Chondrocyte (in vitro differentiated cells): ENCODE results near the gene NBAS. TPM values are rescaled to one million over a fixed set of nuclear protein-coding genes. Genes with fewer than 3 reads are reported as not detected.
A peak's percentile ranks its signal among the peaks of the same experiment; 100 is the strongest.

ENCODE experiments used
- DNase-seq: peaks from one replicate; pipeline ENCODE4 v3.0.0; 2021; ENCODE audit warnings: mixed read lengths, low spot score
- H3K27ac Mint-ChIP-seq: one replicate; pipeline ENCODE4 v1.8.0; 2021; ENCODE audit warnings: mild to moderate bottlenecking, moderate library complexity, mixed read lengths; ENCODE audit not compliant: unreplicated experiment
- H3K27me3 Mint-ChIP-seq: 2 replicates; pipeline ENCODE4 v1.8.0; 2021; ENCODE audit warnings: low read depth, mixed read lengths
- H3K36me3 Mint-ChIP-seq: 2 replicates; pipeline ENCODE4 v1.8.0; 2021; ENCODE audit warnings: low read depth, mixed read lengths
- H3K4me1 Mint-ChIP-seq: 2 replicates; pipeline ENCODE4 v1.8.0; 2021; ENCODE audit warnings: low read depth, mild to moderate bottlenecking, mixed read lengths
- H3K4me3 Mint-ChIP-seq: one replicate; pipeline ENCODE4 v1.8.0; 2021; ENCODE audit warnings: mild to moderate bottlenecking, moderate library complexity, mixed read lengths; ENCODE audit not compliant: unreplicated experiment
- H3K9me3 Mint-ChIP-seq: 2 replicates; pipeline ENCODE4 v1.8.0; 2021; ENCODE audit warnings: low read depth, mixed read lengths
- CTCF ChIP-seq: fragments of 200-600 bp; sonication (generic); IDR thresholded peaks from 2 replicates; pipeline ENCODE4 v1.5.0; 2021; ENCODE audit warnings: antibody characterized with exemption, mild to moderate bottlenecking, moderate library complexity
- total RNA-seq: library from RNA; stranded (reverse); gene quantifications from 3 replicates; pipeline ENCODE4 v1.2.1, GENCODE V29; 2021

NBAS gene
- total RNA-seq, 1 donor from 2014 or later: 47.6 TPM

- peaks cover 15% of the 10 kb centered on the region for H3K4me1 Mint-ChIP-seq
- H3K27me3 Mint-ChIP-seq: no peaks in the 10 kb centered on the region
- TF ChIP-seq CTCF: peak; percentile 17
- no peaks in the 10 kb centered on the region for H3K9me3 Mint-ChIP-seq
- peaks cover 8% of the 10 kb centered on the region for H3K36me3 Mint-ChIP-seq
- no peak overlapping the region for H3K4me3 Mint-ChIP-seq
- H3K27ac Mint-ChIP-seq: no peak overlapping the region
- no peak for DNase-seq
Observed at GRCh38 chr2:15269043-15269442, 292.1 kb downstream of the NBAS start.

GRCh38 chr2:15265889-15266288 is 295.2 kb downstream of the NBAS start:
- Mint-ChIP-seq H3K27me3 (no peaks in the 10 kb centered on the region), H3K36me3 (peaks cover 11% of the 10 kb centered on the region), H3K4me1 (peaks cover under 1% of the 10 kb centered on the region), H3K4me3 (no peak overlapping the region), H3K27ac (no peak overlapping the region), H3K9me3 (no peaks in the 10 kb centered on the region)
- no peak for DNase-seq
- TF ChIP-seq CTCF: no peak

GRCh38 chr2:15263976-15264685 is 297.0 kb downstream of the NBAS start:
- DNase-seq: no peak
- Mint-ChIP-seq H3K27me3 (no peaks in the 10 kb centered on the region), H3K9me3 (peaks cover 3% of the 10 kb centered on the region), H3K36me3 (peaks cover 9% of the 10 kb centered on the region), H3K4me3 (no peak overlapping the region), H3K4me1 (no peaks in the 10 kb centered on the region), H3K27ac (no peak overlapping the region)
- no peak for TF ChIP-seq CTCF

- DNase-seq: no peak
- Mint-ChIP-seq H3K27me3 (no peaks in the 10 kb centered on the region), H3K4me1 (no peaks in the 10 kb centered on the region), H3K36me3 (peaks cover 12% of the 10 kb centered on the region), H3K4me3 (no peak overlapping the region), H3K27ac (no peak overlapping the region), H3K9me3 (peaks cover 8% of the 10 kb centered on the region)
- no peak for TF ChIP-seq CTCF
Observed at GRCh38 chr2:15262792-15263191, 298.3 kb downstream of the NBAS start.

GRCh38 chr2:15260835-15261234 is 300.3 kb downstream of the NBAS start:
- Mint-ChIP-seq H3K27me3 (no peaks in the 10 kb centered on the region), H3K4me1 (no peaks in the 10 kb centered on the region), H3K36me3 (peaks cover 12% of the 10 kb centered on the region), H3K27ac (no peak overlapping the region), H3K9me3 (peaks cover 8% of the 10 kb centered on the region), H3K4me3 (no peak overlapping the region)
- TF ChIP-seq CTCF: no peak
- DNase-seq: no peak
